ENCODE data around the gene MADD. TPM values are rescaled to one million over a fixed set of nuclear protein-coding genes. Genes with fewer than 3 reads are reported as not detected.

Gene MADD
- total RNA-seq, 1 experiment from 2014 or later: 42.9 TPM

GRCh38 chr11:47270331-47271271, 668 bp downstream of the MADD start:
- Mint-ChIP-seq H3K4me1 (ENCODE audit: low read depth, unreplicated experiment) (peaks cover 33% of the 10 kb centered on the region), H3K27ac (ENCODE audit: unreplicated experiment) (no peak overlapping the region), H3K4me3 (ENCODE audit: low read depth, unreplicated experiment) (peak overlapping the region; percentile 59), H3K36me3 (ENCODE audit: insufficient read depth, unreplicated experiment) (peaks cover 34% of the 10 kb centered on the region), H3K9me3 (ENCODE audit: low read depth, unreplicated experiment) (no peaks in the 10 kb centered on the region), H3K27me3 (ENCODE audit: unreplicated experiment) (no peaks in the 10 kb centered on the region)
- TF ChIP-seq CTCF (IDR thresholded peaks at IDR 0.05; ENCODE audit: unreplicated experiment): no peak
- intact Hi-C loops (cut with micrococcal nuclease; ENCODE audit: unreplicated experiment): loop anchor here (5.0 kb wide), 1 partner anchor 77 kb away; no protein-coding TSS in a partner anchor
- BruUV-seq (replicated peaks): no TSS peak
- DNase-seq: no peak
- CTCF ChIA-PET: interaction anchor here (1.1 to 1.5 kb wide), 2 partner anchors 11 to 91 kb away, joined by 3 to 7 read pairs; no protein-coding TSS in a partner anchor

- Mint-ChIP-seq H3K9me3 (ENCODE audit: low read depth, unreplicated experiment) (no peaks in the 10 kb centered on the region), H3K4me3 (ENCODE audit: low read depth, unreplicated experiment) (peak overlapping the region; percentile 59), H3K4me1 (ENCODE audit: low read depth, unreplicated experiment) (peaks cover 33% of the 10 kb centered on the region), H3K36me3 (ENCODE audit: insufficient read depth, unreplicated experiment) (peaks cover 41% of the 10 kb centered on the region), H3K27ac (ENCODE audit: unreplicated experiment) (no peak overlapping the region), H3K27me3 (ENCODE audit: unreplicated experiment) (no peaks in the 10 kb centered on the region)
- CTCF ChIA-PET: interaction anchor here (1.1 to 1.5 kb wide), 2 partner anchors 12 to 92 kb away, joined by 3 to 7 read pairs; no protein-coding TSS in a partner anchor
- no peak for DNase-seq
- TSS peak; percentile 39 for BruUV-seq (replicated peaks)
- no peak for TF ChIP-seq CTCF (IDR thresholded peaks at IDR 0.05; ENCODE audit: unreplicated experiment)
- intact Hi-C loops (cut with micrococcal nuclease; ENCODE audit: unreplicated experiment): loop anchor here (5.0 kb wide), 1 partner anchor 76 kb away; no protein-coding TSS in a partner anchor
These were observed 1.4 kb downstream of the MADD start for GRCh38 chr11:47271328-47271727.

GRCh38 chr11:47271961-47272661, 2.2 kb downstream of the MADD start:
- no TSS peak for BruUV-seq (replicated peaks)
- intact Hi-C loops (cut with micrococcal nuclease; ENCODE audit: unreplicated experiment): loop anchor here (5.0 kb wide), 1 partner anchor 75 kb away; no protein-coding TSS in a partner anchor
- no peak for DNase-seq
- Mint-ChIP-seq H3K4me3 (ENCODE audit: low read depth, unreplicated experiment) (no peak overlapping the region), H3K9me3 (ENCODE audit: low read depth, unreplicated experiment) (no peaks in the 10 kb centered on the region), H3K36me3 (ENCODE audit: insufficient read depth, unreplicated experiment) (peaks cover 42% of the 10 kb centered on the region), H3K4me1 (ENCODE audit: low read depth, unreplicated experiment) (peaks cover 33% of the 10 kb centered on the region), H3K27ac (ENCODE audit: unreplicated experiment) (no peak overlapping the region), H3K27me3 (ENCODE audit: unreplicated experiment) (no peaks in the 10 kb centered on the region)
- CTCF ChIA-PET: no interaction called here
- no peak for TF ChIP-seq CTCF (IDR thresholded peaks at IDR 0.05; ENCODE audit: unreplicated experiment)

- Mint-ChIP-seq H3K4me3 (ENCODE audit: low read depth, unreplicated experiment) (no peak overlapping the region), H3K4me1 (ENCODE audit: low read depth, unreplicated experiment) (peaks cover 33% of the 10 kb centered on the region), H3K27me3 (ENCODE audit: unreplicated experiment) (no peaks in the 10 kb centered on the region), H3K9me3 (ENCODE audit: low read depth, unreplicated experiment) (no peaks in the 10 kb centered on the region), H3K36me3 (ENCODE audit: insufficient read depth, unreplicated experiment) (peaks cover 42% of the 10 kb centered on the region), H3K27ac (ENCODE audit: unreplicated experiment) (no peak overlapping the region)
- TF ChIP-seq CTCF (IDR thresholded peaks at IDR 0.05; ENCODE audit: unreplicated experiment): no peak
- intact Hi-C loops (cut with micrococcal nuclease; ENCODE audit: unreplicated experiment): loop anchor here (5.0 kb wide), 1 partner anchor 75 kb away; no protein-coding TSS in a partner anchor
- CTCF ChIA-PET: no interaction called here
- DNase-seq: no peak
- BruUV-seq (replicated peaks): no TSS peak
These were observed 2.8 kb downstream of the MADD start for GRCh38 chr11:47272706-47273105.

Data from Calu3 (cell line).